CD4-positive, alpha-beta T cell treated with Interleukin-17A for 1 hour (primary cell): Measurements from ENCODE around the gene TBC1D3C.
"Not testable (repeated sequence)": the region's sequence is repeated elsewhere in the genome, so short reads cannot be mapped to it uniquely, and the experiment has no call there.

Source experiments
- DNase-seq: peaks from one replicate; pipeline ENCODE4 v3.0.0-alpha.2; 2020

The TBC1D3C gene

DNA sequence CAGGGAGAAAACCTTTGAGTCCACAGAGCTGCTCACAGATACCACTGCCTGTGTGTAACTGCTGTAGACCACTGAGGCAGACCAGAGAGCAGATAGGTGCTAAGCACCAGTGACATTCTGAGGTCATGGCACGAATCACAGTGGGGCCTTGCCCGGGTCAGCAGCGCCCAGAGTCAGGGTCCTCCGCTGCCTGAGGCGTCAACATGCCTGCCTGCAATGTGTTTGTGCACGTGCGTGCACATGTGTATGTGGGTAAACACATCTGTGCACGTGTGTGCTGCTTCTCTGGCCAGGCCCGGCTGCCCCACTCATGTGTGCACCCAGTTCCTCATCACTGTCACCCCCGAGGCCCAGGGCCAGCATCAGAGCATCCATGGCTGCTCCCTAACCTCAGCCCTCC, at the start of gene TBC1D3C:
Gene TBC1D3C, minus strand, starts transcription at position 101 of the 400 bp plus-strand sequence. CDS start 1,568 bp downstream, outside the sequence.
- DNase-seq, result not testable (repeated sequence)

DNA sequence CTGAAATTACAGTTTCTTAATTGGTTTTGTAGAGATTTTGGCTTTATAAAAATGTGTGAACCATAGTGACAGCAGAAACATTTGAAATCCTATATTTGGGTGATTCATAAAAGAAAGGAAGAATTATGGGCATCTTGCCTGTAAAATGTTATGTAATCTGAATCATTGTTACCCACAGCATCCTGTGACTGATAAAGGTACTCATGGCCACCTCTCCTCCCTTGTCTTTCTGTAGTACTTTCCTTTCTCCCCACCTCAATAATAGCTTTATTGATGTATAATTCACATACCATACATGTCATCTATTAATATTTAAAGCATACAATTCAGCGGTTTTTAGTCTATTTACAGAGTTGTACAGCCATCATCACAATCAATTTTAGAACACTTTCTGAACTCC, 30.8 kb upstream of the TBC1D3C start:
- not testable (repeated sequence) for DNase-seq

DNA sequence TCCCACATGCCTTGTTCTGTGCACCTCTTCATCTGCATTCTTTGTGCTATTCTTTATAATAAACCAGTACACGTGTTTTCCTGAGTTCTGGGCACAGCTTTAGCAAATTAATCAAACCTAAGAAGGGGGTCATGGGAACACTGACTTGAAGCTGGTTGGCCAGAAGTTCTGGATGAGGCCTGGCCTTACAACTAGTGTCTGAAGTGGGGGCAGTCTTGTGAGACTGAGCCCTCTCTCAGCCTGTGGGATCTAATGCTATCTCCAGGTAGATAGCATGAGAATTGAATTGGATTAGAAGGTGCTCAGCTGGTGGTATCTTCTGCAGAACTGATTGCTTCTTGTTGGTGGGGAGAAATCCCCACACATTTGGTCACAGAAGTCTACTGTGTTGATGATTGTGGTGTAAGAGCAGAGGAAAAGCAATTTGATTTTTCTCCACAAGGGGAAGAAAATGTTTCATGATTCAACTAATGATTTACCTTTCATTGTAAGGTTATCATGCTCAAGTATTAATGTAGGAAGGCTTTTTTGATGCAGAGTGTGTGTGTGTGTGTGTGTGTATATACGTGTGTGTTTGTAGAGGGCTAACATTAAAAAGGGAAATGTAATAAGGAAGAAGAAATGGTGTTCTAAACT, 25.7 kb upstream of the TBC1D3C start:
- not testable (repeated sequence) for DNase-seq

DNA sequence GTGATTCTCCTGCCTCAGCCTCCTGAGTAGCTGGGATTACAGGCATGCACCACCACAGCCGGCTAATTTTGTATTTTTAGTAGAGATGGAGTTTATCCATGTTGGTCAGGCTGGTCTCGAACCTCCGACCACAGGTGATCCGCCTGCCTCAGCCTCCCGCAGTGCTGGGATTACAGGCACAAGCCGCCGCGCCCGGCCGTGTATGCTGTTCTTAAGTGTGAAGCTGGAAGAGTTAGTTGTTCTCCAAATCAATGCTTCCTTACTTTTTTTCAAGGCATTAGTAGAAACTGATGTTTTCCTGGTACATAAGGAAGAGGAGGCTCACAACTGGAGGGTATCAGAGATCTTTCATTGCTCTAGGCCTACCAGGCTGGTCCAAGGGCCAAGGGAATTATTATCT, 19.7 kb upstream of the TBC1D3C start:
- DNase-seq, result not testable (repeated sequence)

DNA sequence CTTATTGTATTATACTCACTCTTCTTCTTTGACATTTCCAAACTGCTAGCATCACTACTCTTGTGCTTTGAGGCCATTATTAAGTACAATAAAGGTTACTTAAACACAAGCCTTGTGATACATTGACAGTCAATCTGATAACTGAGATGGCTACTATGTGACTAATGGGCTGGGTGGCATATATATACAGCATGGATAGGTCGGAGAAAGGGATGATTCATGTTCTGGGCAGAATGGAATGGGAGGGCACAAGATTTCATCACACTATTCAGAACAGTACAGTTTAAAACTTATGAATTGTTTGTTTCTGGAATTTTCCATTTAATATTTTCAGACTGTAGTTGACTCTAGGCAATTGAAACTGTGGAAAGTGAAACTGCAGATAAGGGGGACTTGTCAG, 18.9 kb upstream of the TBC1D3C start:
- DNase-seq, result not testable (repeated sequence)
